ENCODE data around the gene KCNJ2.

Gene KCNJ2

GRCh38 chr17:70206361-70207010, 37.2 kb downstream of the KCNJ2 start:
- DNase-seq, result no peak

GRCh38 chr17:70207184-70207583, 37.9 kb downstream of the KCNJ2 start:
- DNase-seq, result no peak

GRCh38 chr17:70208080-70208794, 38.9 kb downstream of the KCNJ2 start:
- no peak for DNase-seq

GRCh38 chr17:70208825-70209555, 39.7 kb downstream of the KCNJ2 start:
- no peak for DNase-seq

- DNase-seq, result no peak
These were observed 46.3 kb downstream of the KCNJ2 start for GRCh38 chr17:70215656-70216055.

GRCh38 chr17:70217571-70217970, 48.2 kb downstream of the KCNJ2 start:
- no peak for DNase-seq

GRCh38 chr17:70225276-70225675, 55.9 kb downstream of the KCNJ2 start:
- no peak for DNase-seq
